Uterus (tissue), 4 donors: Measurements from ENCODE around the gene DNMT3L. TPM values are rescaled to one million over a fixed set of nuclear protein-coding genes. Genes with fewer than 3 reads are reported as not detected.
"Not testable (repeated sequence)": the region's sequence is repeated elsewhere in the genome, so short reads cannot be mapped to it uniquely, and the experiment has no call there.

ENCODE experiments used
- DNase-seq, 2 donors: peaks; one replicate each; pipeline ENCODE4 v3.0.0-alpha.2; 2019 to 2020
- H3K27ac ChIP-seq, 2 donors: fragments of 200-600 bp; sonication (generic); 1 replicate in 1 of 2; 2 replicates in 1 of 2; pipeline ENCODE4 v1.5.1; 2016 to 2018
- H3K27me3 ChIP-seq, 2 donors: fragments of 200-600 bp; sonication (generic); one replicate each; pipeline ENCODE4 v1.5.1; 2018 to 2019; ENCODE audit warnings: control low read depth in 1 of 2
- H3K36me3 ChIP-seq, 2 donors: fragments of 200-600 bp; sonication (generic); one replicate each; pipeline ENCODE4 v1.5.1; 2019; ENCODE audit warnings: control low read depth in 1 of 2
- H3K4me1 ChIP-seq, 2 donors: fragments of 200-600 bp; sonication (generic); one replicate each; pipeline ENCODE4 v1.5.1; 2018 to 2019; ENCODE audit warnings: control low read depth in 1 of 2
- H3K4me3 ChIP-seq, 2 donors: fragments of 200-600 bp; sonication (generic); 1 replicate in 1 of 2; 2 replicates in 1 of 2; pipeline ENCODE4 v1.5.1; 2018 to 2019; ENCODE audit warnings: mild to moderate bottlenecking in 1 of 2
- H3K9me3 ChIP-seq, 2 donors: fragments of 200-600 bp; sonication (generic); one replicate each; pipeline ENCODE4 v1.5.1; 2019; ENCODE audit warnings: control low read depth in 1 of 2
- CTCF ChIP-seq, 4 experiments: fragments of 200-600 bp in 2 of 4; fragments of 450-650 bp in 2 of 4; sonication (generic) in 2 of 4; IDR thresholded peaks; one replicate each; pipeline ENCODE4 v1.5.1; 2016 to 2019; ENCODE audit warnings: antibody characterized with exemption in 4 of 4, mild to moderate bottlenecking in 2 of 4, moderate library complexity in 1 of 4
- POLR2A ChIP-seq, 2 donors: fragments of 450-650 bp; IDR thresholded peaks; one replicate each; pipeline ENCODE4 v1.6.1; 2016; ENCODE audit warnings: antibody characterized with exemption in 2 of 2, mild to moderate bottlenecking in 1 of 2, moderate library complexity in 1 of 2
- intact Hi-C: fragments of 100-400 bp; cut with DNase I; formaldehyde crosslinking; loops from one replicate; pipeline ENCODE4 v1.15.1; 2023; ENCODE audit warnings: low total_unique reads
- small RNA-seq: library from RNA; depleted of rRNA; stranded (forward); fragments of <200 nt; gene quantifications from one replicate; pipeline ENCODE3, GENCODE V24; 2016
- total RNA-seq, 4 donors: library from RNA; depleted of rRNA in 3 of 4; stranded (reverse); fragments of >200 nt in 3 of 4; gene quantifications; one replicate each; pipeline versions ENCODE4 v1.1.0 to v1.2.4, GENCODE V29; 2014 to 2023
- donor health status: DM: yes; HTN: yes; CAD: no.

The DNMT3L gene
- total RNA-seq, 4 donors from 2014 or later = not detected

GRCh38 chr21:44206187-44206586, 55.5 kb downstream of the DNMT3L start:
- H3K4me1 ChIP-seq, DNase-seq, H3K36me3 ChIP-seq, H3K27me3 ChIP-seq, H3K27ac ChIP-seq, intact Hi-C loops, H3K4me3 ChIP-seq, H3K9me3 ChIP-seq: not testable (repeated sequence)

GRCh38 chr21:44202590-44203299, 59.0 kb downstream of the DNMT3L start:
- H3K4me1 ChIP-seq, H3K27me3 ChIP-seq, H3K4me3 ChIP-seq, H3K36me3 ChIP-seq, intact Hi-C loops, H3K27ac ChIP-seq, H3K9me3 ChIP-seq, DNase-seq: not testable (repeated sequence)

- H3K4me3 ChIP-seq, intact Hi-C loops, H3K27ac ChIP-seq, H3K27me3 ChIP-seq, H3K36me3 ChIP-seq, H3K4me1 ChIP-seq, H3K9me3 ChIP-seq, DNase-seq: not testable (repeated sequence)
Observed at GRCh38 chr21:44199997-44200396, 61.7 kb downstream of the DNMT3L start.

GRCh38 chr21:44199448-44199847, 62.2 kb downstream of the DNMT3L start:
- Histone ChIP-seq H3K27ac (no peak overlapping the region), H3K4me1 (no peaks in the 10 kb centered on the region), H3K36me3 (no peaks in the 10 kb centered on the region), H3K4me3 (no peak overlapping the region), H3K9me3 (no peaks in the 10 kb centered on the region), H3K27me3 (no peaks in the 10 kb centered on the region)
- DNase-seq = no peak
- TF ChIP-seq POLR2A (IDR thresholded peaks at IDR 0.05) = no peak
- no peak for TF ChIP-seq CTCF (IDR thresholded peaks at IDR 0.05)
- intact Hi-C loops = no loop called here

- H3K27ac ChIP-seq, intact Hi-C loops, H3K4me1 ChIP-seq, H3K27me3 ChIP-seq, DNase-seq, H3K4me3 ChIP-seq, H3K36me3 ChIP-seq, H3K9me3 ChIP-seq: not testable (repeated sequence)
Observed at GRCh38 chr21:44197156-44197516, 64.6 kb downstream of the DNMT3L start.

Small RNA genes within 50 kb of the gene (small RNA-seq; reads per million reads assigned to genes)
- gene AP001059.3 = not detected

Other genes with a start within 250 kb of the DNMT3L start
- gene TRAPPC10, start 249.6 kb downstream of the DNMT3L start, total RNA-seq = 10 to 100 TPM in 3 of 4 donors, 1 to 10 TPM in 1; 3.8 to 45.2 (median 22.9) TPM
- 1 to 10 TPM in 3 of 4 donors, not detected in 1; 5.2 to 9.1 (median 6.5) TPM for gene PWP2, start 154.5 kb downstream of the DNMT3L start, total RNA-seq
- 10 to 100 TPM in 1 of 4 donors, 1 to 10 TPM in 2, not detected in 1; 1.5 to 17.0 (median 6.2) TPM for gene GATD3, start 128.2 kb downstream of the DNMT3L start, total RNA-seq
- gene ICOSLG, start 21.0 kb downstream of the DNMT3L start, total RNA-seq = 1 to 10 TPM in 2 of 4 donors, under 1 TPM in 2; 0.51 to 5.1 (median 1.4) TPM
- under 1 TPM in 1 of 4 donors, not detected in 3; 0.21 TPM for gene AIRE, start 24.0 kb upstream of the DNMT3L start, total RNA-seq
- gene PFKL, start 38.2 kb upstream of the DNMT3L start, total RNA-seq = 100 to 1,000 TPM in 1 of 4 donors, 10 to 100 TPM in 3; 36.5 to 144 (median 75.4) TPM
- gene CFAP410, start 77.5 kb upstream of the DNMT3L start, total RNA-seq = 10 to 100 TPM; 23.8 to 44.8 (median 26.0) TPM
- gene TRPM2, start 91.7 kb upstream of the DNMT3L start, total RNA-seq = 1 to 10 TPM in 2 of 4 donors, under 1 TPM in 2; 0.29 to 3.1 (median 1.8) TPM
- 1 to 10 TPM in 2 of 4 donors, under 1 TPM in 1, not detected in 1; under 0.01 to 2.3 (median 2.3) TPM for gene LRRC3, start 193.6 kb upstream of the DNMT3L start, total RNA-seq